MM.1S (cell line): ENCODE data around the gene CCL16.

ENCODE experiments used
- EZH2 ChIP-seq: fragments of 300-600 bp; sonication (generic); optimal IDR thresholded peaks from 2 replicates; pipeline ENCODE3; 2017; ENCODE audit warnings: low read depth, mild to moderate bottlenecking, antibody characterized with exemption, low read length, mixed read lengths
- TF ChIP-seq, protein P1 (sequence below): fragments of 300-600 bp; sonication (generic); IDR thresholded peaks from 2 replicates; pipeline ENCODE4 v1.5.1; 2016; ENCODE audit warnings: antibody characterized with exemption, low read length, mixed read lengths

DNA sequence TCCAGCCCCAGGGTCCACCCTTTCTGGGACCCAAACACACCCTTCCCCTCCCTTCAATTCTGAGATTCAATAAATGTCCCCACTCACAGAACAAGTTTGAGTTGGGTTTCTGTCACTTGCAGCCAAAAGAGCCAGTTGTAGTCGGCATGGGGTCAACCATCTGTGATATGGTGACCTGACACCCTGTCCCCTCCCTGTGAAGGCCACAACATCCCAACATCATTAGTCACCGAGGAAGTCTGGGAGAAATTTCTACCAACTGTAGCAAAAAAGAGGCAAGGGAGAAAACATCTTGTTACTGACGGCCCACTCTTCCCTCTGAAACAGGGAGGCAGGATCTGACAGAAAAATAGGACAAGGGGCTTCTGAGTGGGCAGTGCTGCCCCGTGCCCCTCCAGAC, 37.1 kb downstream of the CCL16 start:
- TF ChIP-seq, protein P1, sequence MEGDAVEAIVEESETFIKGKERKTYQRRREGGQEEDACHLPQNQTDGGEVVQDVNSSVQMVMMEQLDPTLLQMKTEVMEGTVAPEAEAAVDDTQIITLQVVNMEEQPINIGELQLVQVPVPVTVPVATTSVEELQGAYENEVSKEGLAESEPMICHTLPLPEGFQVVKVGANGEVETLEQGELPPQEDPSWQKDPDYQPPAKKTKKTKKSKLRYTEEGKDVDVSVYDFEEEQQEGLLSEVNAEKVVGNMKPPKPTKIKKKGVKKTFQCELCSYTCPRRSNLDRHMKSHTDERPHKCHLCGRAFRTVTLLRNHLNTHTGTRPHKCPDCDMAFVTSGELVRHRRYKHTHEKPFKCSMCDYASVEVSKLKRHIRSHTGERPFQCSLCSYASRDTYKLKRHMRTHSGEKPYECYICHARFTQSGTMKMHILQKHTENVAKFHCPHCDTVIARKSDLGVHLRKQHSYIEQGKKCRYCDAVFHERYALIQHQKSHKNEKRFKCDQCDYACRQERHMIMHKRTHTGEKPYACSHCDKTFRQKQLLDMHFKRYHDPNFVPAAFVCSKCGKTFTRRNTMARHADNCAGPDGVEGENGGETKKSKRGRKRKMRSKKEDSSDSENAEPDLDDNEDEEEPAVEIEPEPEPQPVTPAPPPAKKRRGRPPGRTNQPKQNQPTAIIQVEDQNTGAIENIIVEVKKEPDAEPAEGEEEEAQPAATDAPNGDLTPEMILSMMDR = no peak
- no peak for TF ChIP-seq EZH2
